ENCODE data around the gene MED6. TPM values are rescaled to one million over a fixed set of nuclear protein-coding genes. Genes with fewer than 3 reads are reported as not detected.

MED6 gene
- polyA plus RNA-seq, 2 donors: 10.3 to 21.3 TPM

GRCh38 chr14:70602254-70602653 is 1.8 kb upstream of the MED6 start:
- 84 to 87% methylated on average over 2 of the region's 2 CpGs for WGBS, 2 donors
- Histone ChIP-seq H3K9me3 (ENCODE audit: control insufficient read depth in 2 of 2, insufficient read depth in 1 of 2, low read depth in 1 of 2, low read length in 1 of 2) (no peaks in the 10 kb centered on the region), H3K36me3 (ENCODE audit: control insufficient read depth in 2 of 2, insufficient read depth in 2 of 2, low read length in 1 of 2) (no peaks in the 10 kb centered on the region), H3K4me1 (ENCODE audit: control insufficient read depth in 2 of 2, insufficient read depth in 2 of 2, low read length in 1 of 2) (no peaks in the 10 kb centered on the region), H3K27ac (ENCODE audit: low read depth in 2 of 2, low read length in 1 of 2) (no peak overlapping the region), H3K27me3 (ENCODE audit: control insufficient read depth in 1 of 2, insufficient read depth in 2 of 2, low read length in 2 of 2) (peaks cover 0 to 2% of the 10 kb centered on the region in 2 donors), H3K4me3 (ENCODE audit: low read depth in 1 of 2, low read length in 2 of 2) (no peak overlapping the region)

- H3K4me3 ChIP-seq (ENCODE audit: low read depth in 1 of 2, low read length in 2 of 2): peak overlapping the region; percentile 36 to 99
- H3K36me3 ChIP-seq (ENCODE audit: control insufficient read depth in 2 of 2, insufficient read depth in 2 of 2, low read length in 1 of 2): peaks cover 0 to 1% of the 10 kb centered on the region in 2 donors
- no peak overlapping the region for H3K27ac ChIP-seq (ENCODE audit: low read depth in 2 of 2, low read length in 1 of 2)
- 24 to 31% methylated on average over 3 of the region's 3 CpGs for WGBS, 2 donors
- H3K4me1 ChIP-seq (ENCODE audit: control insufficient read depth in 2 of 2, insufficient read depth in 2 of 2, low read length in 1 of 2): no peaks in the 10 kb centered on the region
- peaks cover 0 to under 1% of the 10 kb centered on the region in 2 donors for H3K27me3 ChIP-seq (ENCODE audit: control insufficient read depth in 1 of 2, insufficient read depth in 2 of 2, low read length in 2 of 2)
- no peaks in the 10 kb centered on the region for H3K9me3 ChIP-seq (ENCODE audit: control insufficient read depth in 2 of 2, insufficient read depth in 1 of 2, low read depth in 1 of 2, low read length in 1 of 2)
These were observed 707 bp upstream of the MED6 start for GRCh38 chr14:70601162-70601561.

- no peaks in the 10 kb centered on the region for H3K9me3 ChIP-seq (ENCODE audit: control insufficient read depth in 2 of 2, insufficient read depth in 1 of 2, low read depth in 1 of 2, low read length in 1 of 2)
- H3K4me3 ChIP-seq (ENCODE audit: low read depth in 1 of 2, low read length in 2 of 2): peak overlapping the region in 1 of 2 donors; percentile 99
- no peak overlapping the region for H3K27ac ChIP-seq (ENCODE audit: low read depth in 2 of 2, low read length in 1 of 2)
- H3K27me3 ChIP-seq (ENCODE audit: control insufficient read depth in 1 of 2, insufficient read depth in 2 of 2, low read length in 2 of 2): no peaks in the 10 kb centered on the region
- 40 to 50% methylated on average over 1 of the region's 1 CpG for whole genome bisulfite sequencing, 2 donors
- peaks cover 9 to 12% of the 10 kb centered on the region in 2 donors for H3K36me3 ChIP-seq (ENCODE audit: control insufficient read depth in 2 of 2, insufficient read depth in 2 of 2, low read length in 1 of 2)
- H3K4me1 ChIP-seq (ENCODE audit: control insufficient read depth in 2 of 2, insufficient read depth in 2 of 2, low read length in 1 of 2): no peaks in the 10 kb centered on the region
These were observed 1.1 kb downstream of the MED6 start for GRCh38 chr14:70599345-70599744.

GRCh38 chr14:70597731-70598130 is 2.7 kb downstream of the MED6 start:
- Histone ChIP-seq H3K4me1 (ENCODE audit: control insufficient read depth in 2 of 2, insufficient read depth in 2 of 2, low read length in 1 of 2) (no peaks in the 10 kb centered on the region), H3K27ac (ENCODE audit: low read depth in 2 of 2, low read length in 1 of 2) (no peak overlapping the region), H3K4me3 (ENCODE audit: low read depth in 1 of 2, low read length in 2 of 2) (no peak overlapping the region), H3K36me3 (ENCODE audit: control insufficient read depth in 2 of 2, insufficient read depth in 2 of 2, low read length in 1 of 2) (peaks cover 9 to 15% of the 10 kb centered on the region in 2 donors), H3K27me3 (ENCODE audit: control insufficient read depth in 1 of 2, insufficient read depth in 2 of 2, low read length in 2 of 2) (no peaks in the 10 kb centered on the region), H3K9me3 (ENCODE audit: control insufficient read depth in 2 of 2, insufficient read depth in 1 of 2, low read depth in 1 of 2, low read length in 1 of 2) (no peaks in the 10 kb centered on the region)
- 88 to 90% methylated on average over 3 of the region's 3 CpGs for whole genome bisulfite sequencing, 2 donors

- Histone ChIP-seq H3K36me3 (ENCODE audit: control insufficient read depth in 2 of 2, insufficient read depth in 2 of 2, low read length in 1 of 2) (peaks cover 9 to 18% of the 10 kb centered on the region in 2 donors), H3K27me3 (ENCODE audit: control insufficient read depth in 1 of 2, insufficient read depth in 2 of 2, low read length in 2 of 2) (no peaks in the 10 kb centered on the region)
- 81 to 87% methylated on average over 9 of the region's 9 CpGs for WGBS, 2 donors
These were observed 4.8 kb downstream of the MED6 start for GRCh38 chr14:70595443-70596185.

GRCh38 chr14:70594461-70594860 is 6.0 kb downstream of the MED6 start:
- Histone ChIP-seq H3K9me3 (ENCODE audit: control insufficient read depth in 2 of 2, insufficient read depth in 1 of 2, low read depth in 1 of 2, low read length in 1 of 2) (no peaks in the 10 kb centered on the region), H3K27me3 (ENCODE audit: control insufficient read depth in 1 of 2, insufficient read depth in 2 of 2, low read length in 2 of 2) (no peaks in the 10 kb centered on the region), H3K27ac (ENCODE audit: low read depth in 2 of 2, low read length in 1 of 2) (no peak overlapping the region), H3K4me3 (ENCODE audit: low read depth in 1 of 2, low read length in 2 of 2) (no peak overlapping the region), H3K36me3 (ENCODE audit: control insufficient read depth in 2 of 2, insufficient read depth in 2 of 2, low read length in 1 of 2) (peaks cover 9 to 22% of the 10 kb centered on the region in 2 donors), H3K4me1 (ENCODE audit: control insufficient read depth in 2 of 2, insufficient read depth in 2 of 2, low read length in 1 of 2) (no peaks in the 10 kb centered on the region)
- WGBS, 2 donors: 97% methylated on average over 9 of the region's 9 CpGs

More at GRCh38 chr14:70595443-70596185, 4.8 kb downstream of the MED6 start:
- Histone ChIP-seq H3K4me3 (ENCODE audit: low read depth in 1 of 2, low read length in 2 of 2) (no peak overlapping the region), H3K9me3 (ENCODE audit: control insufficient read depth in 2 of 2, insufficient read depth in 1 of 2, low read depth in 1 of 2, low read length in 1 of 2) (no peaks in the 10 kb centered on the region), H3K4me1 (ENCODE audit: control insufficient read depth in 2 of 2, insufficient read depth in 2 of 2, low read length in 1 of 2) (no peaks in the 10 kb centered on the region), H3K27ac (ENCODE audit: low read depth in 2 of 2, low read length in 1 of 2) (no peak overlapping the region)

- no peaks in the 10 kb centered on the region for H3K4me1 ChIP-seq (ENCODE audit: control insufficient read depth in 2 of 2, insufficient read depth in 2 of 2, low read length in 1 of 2)
- peaks cover 10 to 12% of the 10 kb centered on the region in 2 donors for H3K36me3 ChIP-seq (ENCODE audit: control insufficient read depth in 2 of 2, insufficient read depth in 2 of 2, low read length in 1 of 2)
- no peak overlapping the region for H3K27ac ChIP-seq (ENCODE audit: low read depth in 2 of 2, low read length in 1 of 2)
- 77 to 94% methylated on average over 3 of the region's 3 CpGs for WGBS, 2 donors
- H3K4me3 ChIP-seq (ENCODE audit: low read depth in 1 of 2, low read length in 2 of 2): no peak overlapping the region
- H3K9me3 ChIP-seq (ENCODE audit: control insufficient read depth in 2 of 2, insufficient read depth in 1 of 2, low read depth in 1 of 2, low read length in 1 of 2): no peaks in the 10 kb centered on the region
- no peaks in the 10 kb centered on the region for H3K27me3 ChIP-seq (ENCODE audit: control insufficient read depth in 1 of 2, insufficient read depth in 2 of 2, low read length in 2 of 2)
These were observed 15.2 kb downstream of the MED6 start for GRCh38 chr14:70585231-70585630.

- no peaks in the 10 kb centered on the region for H3K4me1 ChIP-seq (ENCODE audit: control insufficient read depth in 2 of 2, insufficient read depth in 2 of 2, low read length in 1 of 2)
- no peak overlapping the region for H3K4me3 ChIP-seq (ENCODE audit: low read depth in 1 of 2, low read length in 2 of 2)
- peaks cover 0 to 3% of the 10 kb centered on the region in 2 donors for H3K36me3 ChIP-seq (ENCODE audit: control insufficient read depth in 2 of 2, insufficient read depth in 2 of 2, low read length in 1 of 2)
- no peak overlapping the region for H3K27ac ChIP-seq (ENCODE audit: low read depth in 2 of 2, low read length in 1 of 2)
- 95 to 97% methylated on average over 2 of the region's 2 CpGs for WGBS, 2 donors
- no peaks in the 10 kb centered on the region for H3K27me3 ChIP-seq (ENCODE audit: control insufficient read depth in 1 of 2, insufficient read depth in 2 of 2, low read length in 2 of 2)
- H3K9me3 ChIP-seq (ENCODE audit: control insufficient read depth in 2 of 2, insufficient read depth in 1 of 2, low read depth in 1 of 2, low read length in 1 of 2): no peaks in the 10 kb centered on the region
These were observed 23.6 kb downstream of the MED6 start for GRCh38 chr14:70576891-70577290.

GRCh38 chr14:70573050-70573449 is 27.4 kb downstream of the MED6 start:
- Histone ChIP-seq H3K4me1 (ENCODE audit: control insufficient read depth in 2 of 2, insufficient read depth in 2 of 2, low read length in 1 of 2) (no peaks in the 10 kb centered on the region), H3K4me3 (ENCODE audit: low read depth in 1 of 2, low read length in 2 of 2) (no peak overlapping the region), H3K9me3 (ENCODE audit: control insufficient read depth in 2 of 2, insufficient read depth in 1 of 2, low read depth in 1 of 2, low read length in 1 of 2) (no peaks in the 10 kb centered on the region), H3K36me3 (ENCODE audit: control insufficient read depth in 2 of 2, insufficient read depth in 2 of 2, low read length in 1 of 2) (peaks cover 0 to 3% of the 10 kb centered on the region in 2 donors), H3K27ac (ENCODE audit: low read depth in 2 of 2, low read length in 1 of 2) (no peak overlapping the region), H3K27me3 (ENCODE audit: control insufficient read depth in 1 of 2, insufficient read depth in 2 of 2, low read length in 2 of 2) (no peaks in the 10 kb centered on the region)
- WGBS, 2 donors: 90 to 97% methylated on average over 1 of the region's 1 CpG

GRCh38 chr14:70571139-70571538 is 29.3 kb downstream of the MED6 start:
- WGBS, 2 donors: 90 to 94% methylated on average over 2 of the region's 2 CpGs
- no peak overlapping the region for H3K27ac ChIP-seq (ENCODE audit: low read depth in 2 of 2, low read length in 1 of 2)
- H3K27me3 ChIP-seq (ENCODE audit: control insufficient read depth in 1 of 2, insufficient read depth in 2 of 2, low read length in 2 of 2): no peaks in the 10 kb centered on the region
- no peaks in the 10 kb centered on the region for H3K9me3 ChIP-seq (ENCODE audit: control insufficient read depth in 2 of 2, insufficient read depth in 1 of 2, low read depth in 1 of 2, low read length in 1 of 2)
- no peaks in the 10 kb centered on the region for H3K4me1 ChIP-seq (ENCODE audit: control insufficient read depth in 2 of 2, insufficient read depth in 2 of 2, low read length in 1 of 2)
- H3K36me3 ChIP-seq (ENCODE audit: control insufficient read depth in 2 of 2, insufficient read depth in 2 of 2, low read length in 1 of 2): no peaks in the 10 kb centered on the region
- no peak overlapping the region for H3K4me3 ChIP-seq (ENCODE audit: low read depth in 1 of 2, low read length in 2 of 2)

Measured in esophagus (tissue), 2 donors.